WERI-Rb-1 (cell line): Measurements from ENCODE around the gene OTUD7B.

Source experiments
- DNase-seq: peaks from one replicate; pipeline ENCODE4 v3.0.0-alpha.2; 2020
- H3K27ac ChIP-seq: fragments of 250-450 bp; sonication (Bioruptor Pico); 2 replicates; pipeline ENCODE4 v1.5.1; 2020; ENCODE audit warnings: mild to moderate bottlenecking, moderate library complexity
- H3K27me3 ChIP-seq: fragments of 250-450 bp; sonication (Bioruptor Pico); 2 replicates; pipeline ENCODE4 v1.5.1; 2021; ENCODE audit warnings: mild to moderate bottlenecking, low read depth, moderate library complexity; ENCODE audit not compliant: insufficient read depth, severe bottlenecking
- H3K36me3 ChIP-seq: fragments of 250-450 bp; sonication (Bioruptor Pico); 2 replicates; pipeline ENCODE4 v1.5.1; 2020; ENCODE audit warnings: mild to moderate bottlenecking, moderate library complexity
- H3K4me3 ChIP-seq: 2 replicates; pipeline ENCODE4 v1.5.1; 2011; ENCODE audit warnings: low read depth, mild to moderate bottlenecking, control low read depth, low read length
- H3K9me3 ChIP-seq: fragments of 250-450 bp; sonication (Bioruptor Pico); 2 replicates; pipeline ENCODE4 v1.5.1; 2021; ENCODE audit warnings: mild to moderate bottlenecking, moderate library complexity; ENCODE audit not compliant: severe bottlenecking
- TF ChIP-seq, protein P1 (sequence below): IDR thresholded peaks from 2 replicates; pipeline ENCODE4 v1.5.1; 2011; ENCODE audit warnings: low read depth, mild to moderate bottlenecking, control low read depth, inconsistent platforms, low read length

OTUD7B gene

GRCh38 chr1:150009604-150010392 is 728 bp downstream of the OTUD7B start:
- TF ChIP-seq, protein P1, sequence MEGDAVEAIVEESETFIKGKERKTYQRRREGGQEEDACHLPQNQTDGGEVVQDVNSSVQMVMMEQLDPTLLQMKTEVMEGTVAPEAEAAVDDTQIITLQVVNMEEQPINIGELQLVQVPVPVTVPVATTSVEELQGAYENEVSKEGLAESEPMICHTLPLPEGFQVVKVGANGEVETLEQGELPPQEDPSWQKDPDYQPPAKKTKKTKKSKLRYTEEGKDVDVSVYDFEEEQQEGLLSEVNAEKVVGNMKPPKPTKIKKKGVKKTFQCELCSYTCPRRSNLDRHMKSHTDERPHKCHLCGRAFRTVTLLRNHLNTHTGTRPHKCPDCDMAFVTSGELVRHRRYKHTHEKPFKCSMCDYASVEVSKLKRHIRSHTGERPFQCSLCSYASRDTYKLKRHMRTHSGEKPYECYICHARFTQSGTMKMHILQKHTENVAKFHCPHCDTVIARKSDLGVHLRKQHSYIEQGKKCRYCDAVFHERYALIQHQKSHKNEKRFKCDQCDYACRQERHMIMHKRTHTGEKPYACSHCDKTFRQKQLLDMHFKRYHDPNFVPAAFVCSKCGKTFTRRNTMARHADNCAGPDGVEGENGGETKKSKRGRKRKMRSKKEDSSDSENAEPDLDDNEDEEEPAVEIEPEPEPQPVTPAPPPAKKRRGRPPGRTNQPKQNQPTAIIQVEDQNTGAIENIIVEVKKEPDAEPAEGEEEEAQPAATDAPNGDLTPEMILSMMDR = no peak
- Histone ChIP-seq H3K9me3 (no peaks in the 10 kb centered on the region), H3K4me3 (peak overlapping the region; percentile 94), H3K27ac (peak overlapping the region; percentile 87), H3K27me3 (no peaks in the 10 kb centered on the region), H3K36me3 (peaks cover 25% of the 10 kb centered on the region)
- DNase-seq = peak; percentile 56

- Histone ChIP-seq H3K36me3 (peaks cover 34% of the 10 kb centered on the region), H3K9me3 (no peaks in the 10 kb centered on the region), H3K4me3 (no peak overlapping the region), H3K27me3 (no peaks in the 10 kb centered on the region), H3K27ac (no peak overlapping the region)
- DNase-seq = no peak
- TF ChIP-seq, protein P1 = no peak
Observed at GRCh38 chr1:150008699-150009098, 1.8 kb downstream of the OTUD7B start.

DNA sequence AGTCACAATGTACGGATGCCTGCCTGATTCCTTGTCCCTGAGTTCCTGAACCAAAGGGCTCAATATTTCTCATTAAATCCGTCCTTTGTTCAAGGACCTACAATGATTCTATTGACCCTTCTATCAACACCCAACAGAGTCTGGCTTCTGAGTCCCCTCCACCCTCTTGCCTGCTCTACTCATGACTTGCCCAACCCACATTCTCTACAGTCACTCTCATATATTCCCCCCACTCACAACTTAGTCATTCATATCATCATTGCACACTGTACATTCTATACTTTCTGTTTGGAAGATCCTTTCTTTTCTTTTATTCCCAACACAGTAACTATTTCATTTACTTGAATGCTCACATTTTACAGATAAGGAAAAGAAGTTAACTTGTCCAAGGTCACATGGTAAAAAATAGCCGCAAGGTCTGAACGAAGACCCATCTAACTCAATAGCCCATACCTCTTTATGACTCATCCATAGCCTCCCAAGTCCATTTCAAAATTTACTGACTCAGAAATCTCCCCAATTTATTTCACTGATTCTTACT is 3.6 kb downstream of the OTUD7B start:
- no peaks in the 10 kb centered on the region for H3K27me3 ChIP-seq
- no peak for DNase-seq
- H3K4me3 ChIP-seq = no peak overlapping the region
- H3K36me3 ChIP-seq = peaks cover 45% of the 10 kb centered on the region
- TF ChIP-seq, protein P1 = no peak
- no peak overlapping the region for H3K27ac ChIP-seq
- no peaks in the 10 kb centered on the region for H3K9me3 ChIP-seq

DNA sequence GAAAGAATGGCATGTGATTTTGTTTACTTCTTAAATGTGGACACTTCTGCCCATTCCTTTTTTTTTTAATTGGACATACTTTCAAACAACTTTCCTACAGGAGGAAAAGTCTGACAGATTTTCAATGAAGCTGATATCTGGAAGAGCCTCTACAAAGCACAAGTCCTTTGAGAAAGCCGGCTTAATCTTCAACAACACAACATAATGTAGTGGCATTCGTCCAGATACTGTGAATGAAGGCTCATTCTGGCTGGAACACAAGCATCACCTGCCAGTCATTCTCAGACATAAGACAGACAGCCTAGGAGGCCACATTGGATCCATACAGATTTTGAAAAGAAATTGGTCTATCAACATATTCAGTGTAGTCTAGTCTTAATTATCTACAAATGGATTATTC is 4.9 kb downstream of the OTUD7B start:
- TF ChIP-seq, protein P1 = no peak
- no peaks in the 10 kb centered on the region for H3K27me3 ChIP-seq
- H3K9me3 ChIP-seq = no peaks in the 10 kb centered on the region
- no peak overlapping the region for H3K27ac ChIP-seq
- peaks cover 54% of the 10 kb centered on the region for H3K36me3 ChIP-seq
- no peak for DNase-seq
- H3K4me3 ChIP-seq = no peak overlapping the region

- no peak overlapping the region for H3K27ac ChIP-seq
- no peak overlapping the region for H3K4me3 ChIP-seq
- no peaks in the 10 kb centered on the region for H3K27me3 ChIP-seq
- DNase-seq = no peak
- peaks cover 61% of the 10 kb centered on the region for H3K36me3 ChIP-seq
- no peaks in the 10 kb centered on the region for H3K9me3 ChIP-seq
- TF ChIP-seq, protein P1 = no peak
Observed at GRCh38 chr1:150003801-150004200, 6.7 kb downstream of the OTUD7B start.
